Measurements from ENCODE around the gene CNTFR. TPM values are rescaled to one million over a fixed set of nuclear protein-coding genes. Genes with fewer than 3 reads are reported as not detected.

CNTFR gene
- total RNA-seq, 1 experiment from 2014 or later, result 2.7 TPM

DNA sequence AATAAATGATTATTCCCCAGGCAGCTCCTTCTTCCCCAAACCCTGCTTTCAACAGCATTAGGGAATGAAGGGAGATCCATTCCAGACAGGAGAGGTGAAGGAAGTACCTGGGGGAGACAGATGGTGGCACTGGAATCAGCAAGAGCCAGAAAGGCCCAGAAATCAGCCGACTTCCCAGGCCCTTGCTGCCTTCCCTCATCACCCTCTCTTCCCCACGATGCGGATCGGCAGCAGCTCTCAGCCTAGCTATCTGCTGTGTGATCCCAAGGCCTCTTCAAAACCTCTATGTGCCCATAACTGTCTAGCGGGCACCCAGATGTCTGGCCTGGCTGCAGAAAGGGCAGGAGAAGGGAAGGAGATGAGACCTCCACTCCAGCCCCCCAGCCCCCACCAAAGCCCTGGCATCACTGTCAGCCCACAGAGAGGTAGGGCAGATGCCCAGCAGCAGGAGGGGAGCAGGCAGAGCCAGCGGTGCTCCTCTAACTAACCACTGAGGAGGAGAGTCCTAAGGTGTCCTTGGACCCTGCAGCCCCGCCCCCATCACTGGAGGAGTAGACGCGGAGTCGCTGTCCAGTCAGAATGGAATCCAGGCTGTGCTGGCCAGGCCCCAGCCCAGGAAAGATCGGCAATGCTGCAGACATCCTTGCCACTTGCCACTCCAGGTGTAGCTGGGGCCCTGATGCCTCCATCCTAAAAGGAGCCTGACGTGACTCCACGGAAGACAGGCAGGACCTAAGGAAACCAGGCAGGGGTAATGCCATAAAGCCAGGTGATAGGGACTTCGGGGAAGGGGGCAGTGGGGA lies 12.7 kb downstream of the CNTFR start:
- intact Hi-C loops (cut with micrococcal nuclease; ENCODE audit: unreplicated experiment) (no loop called here), in situ Hi-C loops (cut with HindIII; ENCODE audit: low pct_unique_long_range_greater_than_20kb, low sequenced_read_pairs) (no loop called here)
- no peak for DNase-seq (ENCODE audit: low read depth, low spot score)
- H3K4me1 ChIP-seq (ENCODE audit: control insufficient read depth, insufficient read depth, low read length), result no peaks in the 10 kb centered on the region
- no TSS peak for BruUV-seq (replicated peaks)
- ATAC-seq, result no peak
- H3K27ac ChIP-seq (ENCODE audit: low read length), result no peak overlapping the region
- no peaks in the 10 kb centered on the region for H3K27me3 ChIP-seq (ENCODE audit: control insufficient read depth, insufficient read depth, low read length)
- ChIA-PET POLR2A (interaction anchor here (0.5 kb wide), 1 partner anchor 165 kb away, joined by 6 read pairs; no protein-coding TSS in a partner anchor), CTCF (interaction anchor here (0.5 kb wide), 1 partner anchor 35 kb away, joined by 3 read pairs; the partner anchor contains the start of gene RPP25L)
- H3K9me3 ChIP-seq (ENCODE audit: control insufficient read depth, insufficient read depth, low read depth, low read length), result no peaks in the 10 kb centered on the region
- TF ChIP-seq, protein P1, sequence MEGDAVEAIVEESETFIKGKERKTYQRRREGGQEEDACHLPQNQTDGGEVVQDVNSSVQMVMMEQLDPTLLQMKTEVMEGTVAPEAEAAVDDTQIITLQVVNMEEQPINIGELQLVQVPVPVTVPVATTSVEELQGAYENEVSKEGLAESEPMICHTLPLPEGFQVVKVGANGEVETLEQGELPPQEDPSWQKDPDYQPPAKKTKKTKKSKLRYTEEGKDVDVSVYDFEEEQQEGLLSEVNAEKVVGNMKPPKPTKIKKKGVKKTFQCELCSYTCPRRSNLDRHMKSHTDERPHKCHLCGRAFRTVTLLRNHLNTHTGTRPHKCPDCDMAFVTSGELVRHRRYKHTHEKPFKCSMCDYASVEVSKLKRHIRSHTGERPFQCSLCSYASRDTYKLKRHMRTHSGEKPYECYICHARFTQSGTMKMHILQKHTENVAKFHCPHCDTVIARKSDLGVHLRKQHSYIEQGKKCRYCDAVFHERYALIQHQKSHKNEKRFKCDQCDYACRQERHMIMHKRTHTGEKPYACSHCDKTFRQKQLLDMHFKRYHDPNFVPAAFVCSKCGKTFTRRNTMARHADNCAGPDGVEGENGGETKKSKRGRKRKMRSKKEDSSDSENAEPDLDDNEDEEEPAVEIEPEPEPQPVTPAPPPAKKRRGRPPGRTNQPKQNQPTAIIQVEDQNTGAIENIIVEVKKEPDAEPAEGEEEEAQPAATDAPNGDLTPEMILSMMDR (IDR thresholded peaks at IDR 0.05), result no peak
- no peak for TF ChIP-seq POLR2AphosphoS5 (IDR thresholded peaks at IDR 0.05; ENCODE audit: low read depth, low read length)
- TF ChIP-seq, protein P2, sequence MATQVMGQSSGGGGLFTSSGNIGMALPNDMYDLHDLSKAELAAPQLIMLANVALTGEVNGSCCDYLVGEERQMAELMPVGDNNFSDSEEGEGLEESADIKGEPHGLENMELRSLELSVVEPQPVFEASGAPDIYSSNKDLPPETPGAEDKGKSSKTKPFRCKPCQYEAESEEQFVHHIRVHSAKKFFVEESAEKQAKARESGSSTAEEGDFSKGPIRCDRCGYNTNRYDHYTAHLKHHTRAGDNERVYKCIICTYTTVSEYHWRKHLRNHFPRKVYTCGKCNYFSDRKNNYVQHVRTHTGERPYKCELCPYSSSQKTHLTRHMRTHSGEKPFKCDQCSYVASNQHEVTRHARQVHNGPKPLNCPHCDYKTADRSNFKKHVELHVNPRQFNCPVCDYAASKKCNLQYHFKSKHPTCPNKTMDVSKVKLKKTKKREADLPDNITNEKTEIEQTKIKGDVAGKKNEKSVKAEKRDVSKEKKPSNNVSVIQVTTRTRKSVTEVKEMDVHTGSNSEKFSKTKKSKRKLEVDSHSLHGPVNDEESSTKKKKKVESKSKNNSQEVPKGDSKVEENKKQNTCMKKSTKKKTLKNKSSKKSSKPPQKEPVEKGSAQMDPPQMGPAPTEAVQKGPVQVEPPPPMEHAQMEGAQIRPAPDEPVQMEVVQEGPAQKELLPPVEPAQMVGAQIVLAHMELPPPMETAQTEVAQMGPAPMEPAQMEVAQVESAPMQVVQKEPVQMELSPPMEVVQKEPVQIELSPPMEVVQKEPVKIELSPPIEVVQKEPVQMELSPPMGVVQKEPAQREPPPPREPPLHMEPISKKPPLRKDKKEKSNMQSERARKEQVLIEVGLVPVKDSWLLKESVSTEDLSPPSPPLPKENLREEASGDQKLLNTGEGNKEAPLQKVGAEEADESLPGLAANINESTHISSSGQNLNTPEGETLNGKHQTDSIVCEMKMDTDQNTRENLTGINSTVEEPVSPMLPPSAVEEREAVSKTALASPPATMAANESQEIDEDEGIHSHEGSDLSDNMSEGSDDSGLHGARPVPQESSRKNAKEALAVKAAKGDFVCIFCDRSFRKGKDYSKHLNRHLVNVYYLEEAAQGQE (IDR thresholded peaks at IDR 0.05; ENCODE audit: insufficient read depth in 1 of 2, low read depth in 2 of 2, low read length in 1 of 2), result no peak
- TF ChIP-seq TCF7L2 (IDR thresholded peaks at IDR 0.05; ENCODE audit: low read depth, low read length), result no peak
- H3K4me3 ChIP-seq (ENCODE audit: low read depth in 2 of 2, low read length in 2 of 2), result no peak overlapping the region
- no peaks in the 10 kb centered on the region for H3K36me3 ChIP-seq (ENCODE audit: control insufficient read depth, insufficient read depth, low read length)

DNA sequence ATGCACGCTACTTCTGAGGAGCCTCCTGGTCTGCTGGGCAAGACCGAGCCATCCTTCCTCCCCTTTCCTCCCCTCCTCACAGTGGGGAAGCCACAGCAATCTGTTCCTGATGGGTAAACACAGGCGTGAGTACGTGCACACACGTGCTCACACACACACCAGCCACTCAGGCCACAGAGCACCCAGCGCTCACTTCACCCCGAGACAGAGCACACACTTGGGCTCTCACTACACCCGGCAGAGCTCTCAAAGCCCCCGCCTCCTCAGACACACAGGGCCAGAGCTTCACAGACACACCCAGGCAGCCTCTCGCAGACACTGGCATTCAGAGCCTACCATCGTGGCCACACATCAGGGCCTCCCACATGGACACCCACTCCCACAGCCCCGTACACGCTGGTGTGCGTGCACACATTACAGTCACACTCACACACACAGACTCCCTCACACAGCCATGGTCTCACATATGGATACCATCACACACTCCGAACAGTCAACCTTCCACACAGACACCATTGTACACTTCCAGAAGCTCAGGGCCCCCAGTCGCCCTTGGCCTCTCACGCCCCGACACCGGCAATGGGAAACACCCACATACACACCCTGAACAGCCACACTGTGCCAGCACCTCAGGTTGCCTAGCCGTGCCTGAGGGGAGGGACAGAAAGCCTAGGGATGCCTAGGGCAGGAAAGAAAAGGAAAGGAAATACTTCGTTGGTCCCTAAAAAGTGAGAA lies 13.5 kb downstream of the CNTFR start:
- Histone ChIP-seq H3K27me3 (ENCODE audit: control insufficient read depth, insufficient read depth, low read length) (no peaks in the 10 kb centered on the region), H3K9me3 (ENCODE audit: control insufficient read depth, insufficient read depth, low read depth, low read length) (no peaks in the 10 kb centered on the region), H3K4me1 (ENCODE audit: control insufficient read depth, insufficient read depth, low read length) (no peaks in the 10 kb centered on the region), H3K27ac (ENCODE audit: low read length) (no peak overlapping the region), H3K36me3 (ENCODE audit: control insufficient read depth, insufficient read depth, low read length) (no peaks in the 10 kb centered on the region), H3K4me3 (ENCODE audit: low read depth in 2 of 2, low read length in 2 of 2) (no peak overlapping the region)
- no peak for DNase-seq (ENCODE audit: low read depth, low spot score)
- no peak for ATAC-seq
- ChIA-PET POLR2A (no interaction called here), CTCF (interaction anchor here (0.5 kb wide), 1 partner anchor 36 kb away, joined by 3 read pairs; the partner anchor contains the start of gene RPP25L)
- intact Hi-C loops (cut with micrococcal nuclease; ENCODE audit: unreplicated experiment) (no loop called here), in situ Hi-C loops (cut with HindIII; ENCODE audit: low pct_unique_long_range_greater_than_20kb, low sequenced_read_pairs) (no loop called here)
- TF ChIP-seq, protein P2 (IDR thresholded peaks at IDR 0.05; ENCODE audit: insufficient read depth in 1 of 2, low read depth in 2 of 2, low read length in 1 of 2), result no peak
- TF ChIP-seq SIN3A (IDR thresholded peaks at IDR 0.05; ENCODE audit: borderline replicate concordance, insufficient read depth, low read depth, low read length) (no peak), POLR2AphosphoS5 (IDR thresholded peaks at IDR 0.05; ENCODE audit: low read depth, low read length) (no peak), TCF7L2 (IDR thresholded peaks at IDR 0.05; ENCODE audit: low read depth, low read length) (no peak)
- TF ChIP-seq, protein P1 (IDR thresholded peaks at IDR 0.05), result no peak
- BruUV-seq (replicated peaks), result no TSS peak
